Activated CD4-positive, alpha-beta T cell treated with anti-CD3 and anti-CD28 coated beads for 24 hours (primary cell): ENCODE measurements around the gene TRPC1.
"Not testable (repeated sequence)": the region's sequence is repeated elsewhere in the genome, so short reads cannot be mapped to it uniquely, and the experiment has no call there.

Source experiments
- DNase-seq, 2 donors: peaks; one replicate each; pipeline ENCODE4 v3.0.0-alpha.2; 2020; ENCODE audit warnings: low read depth in 2 of 2

TRPC1 gene

GRCh38 chr3:142752605-142753004 is 28.8 kb downstream of the TRPC1 start:
- not testable (repeated sequence) for DNase-seq

- no peak for DNase-seq
Observed at GRCh38 chr3:142754494-142754893, 30.7 kb downstream of the TRPC1 start.

- no peak for DNase-seq
Observed at GRCh38 chr3:142768338-142768737, 44.5 kb downstream of the TRPC1 start.

- DNase-seq, result no peak
Observed at GRCh38 chr3:142777927-142778326, 54.1 kb downstream of the TRPC1 start.

- no peak for DNase-seq
Observed at GRCh38 chr3:142778541-142778940, 54.7 kb downstream of the TRPC1 start.

- no peak for DNase-seq
Observed at GRCh38 chr3:142779591-142779990, 55.8 kb downstream of the TRPC1 start.

GRCh38 chr3:142782616-142783015 is 58.8 kb downstream of the TRPC1 start:
- no peak for DNase-seq

- DNase-seq, result no peak
Observed at GRCh38 chr3:142784228-142784627, 60.4 kb downstream of the TRPC1 start.

- DNase-seq, result no peak
Observed at GRCh38 chr3:142785996-142786395, 62.2 kb downstream of the TRPC1 start.

GRCh38 chr3:142787719-142788118 is 63.9 kb downstream of the TRPC1 start:
- no peak for DNase-seq

GRCh38 chr3:142794508-142794907 is 70.7 kb downstream of the TRPC1 start:
- DNase-seq, result no peak

GRCh38 chr3:142795332-142795731 is 71.5 kb downstream of the TRPC1 start:
- DNase-seq, result no peak

- no peak for DNase-seq
Observed at GRCh38 chr3:142796823-142797222, 73.0 kb downstream of the TRPC1 start.

GRCh38 chr3:142801746-142802145 is 77.9 kb downstream of the TRPC1 start:
- no peak for DNase-seq

GRCh38 chr3:142802891-142803290 is 79.1 kb downstream of the TRPC1 start:
- no peak for DNase-seq

- no peak for DNase-seq
Observed at GRCh38 chr3:142808103-142808917, 84.5 kb downstream of the TRPC1 start.

GRCh38 chr3:142809259-142809658 is 85.4 kb downstream of the TRPC1 start:
- no peak for DNase-seq

- DNase-seq, result no peak
Observed at GRCh38 chr3:142815803-142816202, 92.0 kb downstream of the TRPC1 start.

GRCh38 chr3:142817356-142817755 is 93.5 kb downstream of the TRPC1 start:
- DNase-seq, result no peak

- DNase-seq, result no peak
Observed at GRCh38 chr3:142817897-142818296, 94.1 kb downstream of the TRPC1 start.

GRCh38 chr3:142818651-142819050 is 94.8 kb downstream of the TRPC1 start:
- DNase-seq, result no peak

- DNase-seq, result no peak
Observed at GRCh38 chr3:142819179-142819578, 95.3 kb downstream of the TRPC1 start.

- peak; percentile 42 to 67 for DNase-seq
Observed at GRCh38 chr3:142828703-142829305, 105.0 kb downstream of the TRPC1 start.
